ENCODE data around the gene HOXB4. TPM values are rescaled to one million over a fixed set of nuclear protein-coding genes. Genes with fewer than 3 reads are reported as not detected.

Gene HOXB4
- total RNA-seq, 2 experiments from 2014 or later = 7.4 to 8.9 TPM

DNA sequence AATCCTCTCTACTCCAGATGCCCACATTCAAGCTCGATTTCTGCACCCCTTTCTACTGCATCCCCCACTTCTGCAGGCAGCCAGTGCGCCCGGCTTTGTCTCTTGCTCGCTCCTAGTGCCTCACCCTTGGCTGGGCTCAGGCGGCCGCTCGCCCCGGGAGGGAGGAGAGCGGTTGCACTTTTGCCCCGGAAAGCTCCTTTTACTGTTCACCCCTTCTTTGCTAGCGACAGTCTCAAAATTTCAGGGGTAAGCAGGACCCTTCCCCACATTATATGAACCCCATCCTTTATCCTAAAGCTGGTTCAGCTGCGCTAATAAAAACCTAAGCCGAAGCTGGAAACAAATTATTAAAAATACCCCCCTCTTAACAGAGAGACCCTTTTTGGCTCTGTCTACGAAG is 14.4 kb upstream of the HOXB4 start:
- POLR2A ChIA-PET = no interaction called here
- Histone ChIP-seq H3K36me3 (ENCODE audit: insufficient read depth, low read length) (no peaks in the 10 kb centered on the region), H3K27ac (ENCODE audit: low read depth, low read length, poor library complexity, severe bottlenecking) (no peak overlapping the region), H2AFZ (ENCODE audit: low read length) (no peak overlapping the region), H3K79me2 (ENCODE audit: insufficient read depth, low read depth, low read length) (no peaks in the 10 kb centered on the region), H3K9me3 (ENCODE audit: low read length) (no peaks in the 10 kb centered on the region), H3K4me3 (ENCODE audit: low read depth, low read length, poor library complexity, severe bottlenecking) (no peak overlapping the region), H3K9me2 (ENCODE audit: insufficient read depth, low read length) (no peaks in the 10 kb centered on the region), H3K4me2 (ENCODE audit: low read length) (no peak overlapping the region), H3K4me1 (ENCODE audit: insufficient read depth, low read length, poor library complexity, severe bottlenecking) (peaks cover 6% of the 10 kb centered on the region), H4K20me1 (ENCODE audit: insufficient read depth, low read length) (no peaks in the 10 kb centered on the region)
- intact Hi-C loops (cut with micrococcal nuclease; ENCODE audit: unreplicated experiment) = loop anchor here (10.0 kb wide), 1 partner anchor 328 kb away; no protein-coding TSS in a partner anchor
- no TSS peak for BruUV-seq (replicated peaks)
- CTCF ChIA-PET (ENCODE audit: unreplicated experiment) = interaction anchor here (1.1 kb wide), 1 partner anchor 242 kb away, joined by 3 read pairs; no protein-coding TSS in a partner anchor
- TF ChIP-seq, protein P1, sequence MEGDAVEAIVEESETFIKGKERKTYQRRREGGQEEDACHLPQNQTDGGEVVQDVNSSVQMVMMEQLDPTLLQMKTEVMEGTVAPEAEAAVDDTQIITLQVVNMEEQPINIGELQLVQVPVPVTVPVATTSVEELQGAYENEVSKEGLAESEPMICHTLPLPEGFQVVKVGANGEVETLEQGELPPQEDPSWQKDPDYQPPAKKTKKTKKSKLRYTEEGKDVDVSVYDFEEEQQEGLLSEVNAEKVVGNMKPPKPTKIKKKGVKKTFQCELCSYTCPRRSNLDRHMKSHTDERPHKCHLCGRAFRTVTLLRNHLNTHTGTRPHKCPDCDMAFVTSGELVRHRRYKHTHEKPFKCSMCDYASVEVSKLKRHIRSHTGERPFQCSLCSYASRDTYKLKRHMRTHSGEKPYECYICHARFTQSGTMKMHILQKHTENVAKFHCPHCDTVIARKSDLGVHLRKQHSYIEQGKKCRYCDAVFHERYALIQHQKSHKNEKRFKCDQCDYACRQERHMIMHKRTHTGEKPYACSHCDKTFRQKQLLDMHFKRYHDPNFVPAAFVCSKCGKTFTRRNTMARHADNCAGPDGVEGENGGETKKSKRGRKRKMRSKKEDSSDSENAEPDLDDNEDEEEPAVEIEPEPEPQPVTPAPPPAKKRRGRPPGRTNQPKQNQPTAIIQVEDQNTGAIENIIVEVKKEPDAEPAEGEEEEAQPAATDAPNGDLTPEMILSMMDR (conservative IDR thresholded peaks at IDR 0.05; ENCODE audit: low read length) = no peak
- TF ChIP-seq EZH2phosphoT487 (IDR thresholded peaks at IDR 0.05; ENCODE audit: borderline replicate concordance, low read depth, low read length) = no peak
- DNase-seq (ENCODE audit: low spot score) = no peak

DNA sequence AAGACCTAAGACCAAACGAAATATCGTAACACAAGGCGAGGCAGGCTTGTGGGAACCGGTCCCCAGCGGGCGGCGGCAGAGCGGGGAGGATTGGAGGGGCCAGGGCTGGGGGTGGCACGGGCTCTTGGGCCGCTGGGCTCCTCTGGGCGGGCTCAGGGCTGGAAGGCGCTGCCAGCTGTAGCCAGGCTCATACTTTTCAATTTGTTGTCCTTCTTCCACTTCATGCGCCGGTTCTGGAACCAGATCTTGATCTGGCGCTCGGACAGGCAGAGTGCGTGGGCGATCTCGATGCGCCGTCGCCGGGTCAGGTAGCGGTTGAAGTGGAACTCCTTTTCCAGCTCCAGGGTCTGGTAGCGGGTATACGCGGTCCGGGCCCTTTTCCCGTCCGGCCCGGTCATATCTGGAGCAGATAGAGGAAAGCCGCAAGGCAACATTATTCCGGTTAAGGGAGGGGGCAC is 13.9 kb upstream of the HOXB4 start:
- Histone ChIP-seq H3K4me1 (ENCODE audit: insufficient read depth, low read length, poor library complexity, severe bottlenecking) (peaks cover 11% of the 10 kb centered on the region), H4K20me1 (ENCODE audit: insufficient read depth, low read length) (no peaks in the 10 kb centered on the region), H2AFZ (ENCODE audit: low read length) (no peak overlapping the region), H3K79me2 (ENCODE audit: insufficient read depth, low read depth, low read length) (no peaks in the 10 kb centered on the region), H3K36me3 (ENCODE audit: insufficient read depth, low read length) (no peaks in the 10 kb centered on the region), H3K4me3 (ENCODE audit: low read depth, low read length, poor library complexity, severe bottlenecking) (no peak overlapping the region), H3K4me2 (ENCODE audit: low read length) (no peak overlapping the region), H3K27ac (ENCODE audit: low read depth, low read length, poor library complexity, severe bottlenecking) (no peak overlapping the region), H3K9me2 (ENCODE audit: insufficient read depth, low read length) (no peaks in the 10 kb centered on the region), H3K9me3 (ENCODE audit: low read length) (no peaks in the 10 kb centered on the region)
- DNase-seq (ENCODE audit: low spot score) = no peak
- no TSS peak for BruUV-seq (replicated peaks)
- ChIA-PET POLR2A (interaction anchor here (0.8 kb wide), 1 partner anchor 257 kb away, joined by 3 read pairs; no protein-coding TSS in a partner anchor), CTCF (ENCODE audit: unreplicated experiment) (no interaction called here)
- no peak for TF ChIP-seq EZH2phosphoT487 (IDR thresholded peaks at IDR 0.05; ENCODE audit: borderline replicate concordance, low read depth, low read length)
- TF ChIP-seq, protein P1 (conservative IDR thresholded peaks at IDR 0.05; ENCODE audit: low read length) = no peak
- intact Hi-C loops (cut with micrococcal nuclease; ENCODE audit: unreplicated experiment) = loop anchor here (10.0 kb wide), 1 partner anchor 327 kb away; no protein-coding TSS in a partner anchor

DNA sequence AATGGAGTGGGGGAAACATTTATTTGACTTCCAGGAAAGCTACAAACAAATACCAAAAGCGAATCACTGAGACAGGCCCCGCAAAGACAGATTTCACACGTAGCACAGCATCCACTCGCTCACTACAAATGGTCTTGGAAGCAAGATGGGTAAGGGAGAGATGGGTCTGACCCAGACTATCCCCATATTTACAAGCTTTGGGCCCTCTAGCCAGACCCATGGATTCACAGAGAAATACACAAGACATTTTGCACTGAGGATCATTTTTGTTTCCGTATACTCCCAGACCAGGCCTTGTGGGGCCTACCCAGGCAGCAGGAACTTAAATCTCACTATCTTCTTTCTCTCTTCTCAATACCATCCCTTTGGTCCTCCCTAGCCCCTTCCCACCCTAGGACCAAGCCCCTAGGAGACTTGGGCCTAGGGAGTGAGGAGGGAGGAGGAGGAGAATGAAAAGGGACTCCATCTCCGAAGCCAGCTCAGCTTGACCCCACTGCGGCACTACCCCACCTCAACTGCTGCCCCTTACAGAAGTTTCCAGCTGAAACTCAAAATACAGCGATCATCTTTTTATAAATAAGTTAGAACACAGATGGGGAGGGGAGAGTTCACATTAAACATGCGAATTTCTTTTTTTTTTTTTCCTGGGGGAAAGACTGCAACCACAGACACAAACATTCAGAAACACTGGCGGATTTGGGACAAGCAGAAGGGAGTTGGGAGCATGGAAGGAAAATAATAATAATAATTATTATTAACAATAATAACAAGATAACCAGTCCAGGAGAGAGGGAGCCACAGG is 13.3 kb upstream of the HOXB4 start:
- H2AFZ ChIP-seq (ENCODE audit: low read length) = no peak overlapping the region
- H3K79me2 ChIP-seq (ENCODE audit: insufficient read depth, low read depth, low read length) = no peaks in the 10 kb centered on the region
- POLR2A ChIA-PET = interaction anchor here (0.6 to 0.8 kb wide), 2 partner anchors 234 to 257 kb away, joined by 3 read pairs; no protein-coding TSS in a partner anchor
- no peak overlapping the region for H3K4me3 ChIP-seq (ENCODE audit: low read depth, low read length, poor library complexity, severe bottlenecking)
- no peak overlapping the region for H3K27ac ChIP-seq (ENCODE audit: low read depth, low read length, poor library complexity, severe bottlenecking)
- no peaks in the 10 kb centered on the region for H4K20me1 ChIP-seq (ENCODE audit: insufficient read depth, low read length)
- TF ChIP-seq EZH2phosphoT487 (IDR thresholded peaks at IDR 0.05; ENCODE audit: borderline replicate concordance, low read depth, low read length) = no peak
- TF ChIP-seq, protein P1 (conservative IDR thresholded peaks at IDR 0.05; ENCODE audit: low read length) = no peak
- DNase-seq (ENCODE audit: low spot score) = no peak
- CTCF ChIA-PET (ENCODE audit: unreplicated experiment) = no interaction called here
- intact Hi-C loops (cut with micrococcal nuclease; ENCODE audit: unreplicated experiment) = loop anchor here (10.0 kb wide), 1 partner anchor 327 kb away; no protein-coding TSS in a partner anchor
- no peaks in the 10 kb centered on the region for H3K9me3 ChIP-seq (ENCODE audit: low read length)
- no peak overlapping the region for H3K4me2 ChIP-seq (ENCODE audit: low read length)
- no peaks in the 10 kb centered on the region for H3K36me3 ChIP-seq (ENCODE audit: insufficient read depth, low read length)
- peaks cover 18% of the 10 kb centered on the region for H3K4me1 ChIP-seq (ENCODE audit: insufficient read depth, low read length, poor library complexity, severe bottlenecking)
- H3K9me2 ChIP-seq (ENCODE audit: insufficient read depth, low read length) = no peaks in the 10 kb centered on the region
- no TSS peak for BruUV-seq (replicated peaks)

All from OCI-LY7 (cell line).